Measurements from ENCODE around the gene ATP9B. TPM values are rescaled to one million over a fixed set of nuclear protein-coding genes. Genes with fewer than 3 reads are reported as not detected.

The ATP9B gene
- total RNA-seq, 2 donors from 2014 or later: 25.9 to 34.6 TPM

DNA sequence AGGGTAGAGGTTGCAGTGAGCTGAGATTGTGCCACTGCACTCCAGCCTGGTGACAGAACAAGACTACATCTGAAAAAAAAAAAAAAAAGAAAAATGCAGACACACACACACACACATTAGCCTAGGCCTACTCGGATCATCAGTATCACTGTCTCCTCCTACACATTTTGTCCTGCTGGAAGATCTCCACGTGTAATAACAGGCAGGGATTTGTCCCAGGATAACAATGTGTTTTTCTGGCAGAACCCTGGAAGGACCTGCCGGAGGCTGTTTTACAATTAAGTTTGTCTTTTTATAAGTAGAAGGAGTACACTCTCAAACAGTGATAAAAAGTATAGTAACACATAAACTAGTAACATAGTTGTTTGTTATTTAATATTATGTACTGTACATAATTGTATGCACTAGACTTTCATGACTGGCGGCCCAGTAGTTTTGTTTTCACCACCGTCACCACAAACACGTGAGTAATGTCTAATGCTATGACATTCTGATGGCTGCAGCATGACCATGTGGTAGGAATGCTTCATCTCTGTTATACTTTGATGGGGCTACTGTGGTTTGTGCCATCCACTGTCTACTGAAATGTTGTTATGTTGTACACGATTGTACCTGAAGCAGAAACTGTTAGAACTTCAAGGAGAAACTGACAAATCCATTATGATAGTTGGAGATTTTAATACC is 130.6 kb downstream of the ATP9B start:
- DNase-seq (ENCODE audit: low spot score in 2 of 2): no peak
- ATAC-seq: peak; percentile 43 to 74
- no peaks in the 10 kb centered on the region for H3K9me3 Mint-ChIP-seq
- H3K36me3 Mint-ChIP-seq: no peaks in the 10 kb centered on the region
- H3K27ac Mint-ChIP-seq: no peak overlapping the region

GRCh38 chr18:79200546-79201268 is 131.5 kb downstream of the ATP9B start:
- Mint-ChIP-seq H3K9me3 (no peaks in the 10 kb centered on the region), H3K36me3 (no peaks in the 10 kb centered on the region), H3K27ac (peak overlapping the region; percentile 21 to 34)
- DNase-seq (ENCODE audit: low spot score in 2 of 2) (no peak), ATAC-seq (peak in 1 of 2 donors; percentile 50)

- H3K27ac Mint-ChIP-seq: no peak overlapping the region
- peaks cover 0 to 8% of the 10 kb centered on the region in 2 donors for H3K36me3 Mint-ChIP-seq
- ATAC-seq (peak; percentile 95 to 97), DNase-seq (ENCODE audit: low spot score in 2 of 2) (peak in 1 of 2 donors; percentile 29)
- H3K9me3 Mint-ChIP-seq: no peaks in the 10 kb centered on the region
Measured at GRCh38 chr18:79203017-79203605, 133.9 kb downstream of the ATP9B start.

DNA sequence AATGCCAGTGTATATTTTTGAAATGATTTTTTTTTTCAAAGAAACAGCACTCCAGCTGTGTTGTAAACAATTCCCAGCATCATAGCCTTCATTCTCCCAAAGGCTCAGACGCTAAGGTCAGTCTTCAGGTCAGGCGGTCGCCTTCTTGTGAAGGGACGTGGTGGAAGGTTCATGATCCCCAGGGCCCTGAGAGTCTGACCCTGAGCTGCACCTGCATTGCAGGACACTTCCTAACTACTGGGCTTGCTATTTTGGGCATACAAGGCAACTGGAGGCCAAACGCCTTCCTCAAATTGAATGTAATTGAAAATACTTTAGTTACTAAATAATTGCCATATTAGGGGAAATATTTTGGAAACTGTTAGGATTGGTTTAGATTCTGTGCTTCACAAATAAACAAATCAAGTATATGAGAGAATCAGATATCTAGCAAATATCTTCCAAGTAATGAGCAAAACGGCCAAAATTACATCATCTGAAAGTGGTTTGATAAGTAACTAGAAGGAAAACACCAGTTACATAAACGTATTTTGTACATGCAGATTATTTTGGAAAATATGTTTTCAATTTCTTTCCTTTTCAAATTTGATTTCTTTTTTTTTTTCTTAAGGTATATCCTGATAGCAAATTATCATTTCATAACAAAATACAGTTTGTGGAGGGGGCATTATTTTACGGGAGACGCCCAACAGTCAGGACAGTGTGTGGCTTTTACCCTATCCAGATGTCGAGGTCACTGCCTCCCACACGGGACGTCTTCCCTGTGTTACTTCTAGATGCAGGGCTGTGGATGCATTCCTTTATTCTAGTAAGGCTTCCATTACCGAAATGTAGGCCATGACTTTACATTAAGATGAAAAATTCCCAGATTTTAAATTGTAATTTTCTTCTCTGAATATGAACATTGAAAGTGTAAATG is 136.0 kb downstream of the ATP9B start:
- Mint-ChIP-seq H3K9me3 (no peaks in the 10 kb centered on the region), H3K36me3 (peaks cover 0 to 8% of the 10 kb centered on the region in 2 donors), H3K27ac (no peak overlapping the region)
- DNase-seq (ENCODE audit: low spot score in 2 of 2) (no peak), ATAC-seq (no peak)

GRCh38 chr18:79206444-79206843 is 137.2 kb downstream of the ATP9B start:
- ATAC-seq: no peak
- DNase-seq (ENCODE audit: low spot score in 2 of 2): no peak
- Mint-ChIP-seq H3K36me3 (peaks cover 0 to 8% of the 10 kb centered on the region in 2 donors), H3K27ac (no peak overlapping the region), H3K9me3 (no peaks in the 10 kb centered on the region)

- ATAC-seq (no peak), DNase-seq (ENCODE audit: low spot score in 2 of 2) (no peak)
- Mint-ChIP-seq H3K9me3 (no peaks in the 10 kb centered on the region), H3K27ac (no peak overlapping the region), H3K36me3 (peaks cover 0 to 8% of the 10 kb centered on the region in 2 donors)
Measured at GRCh38 chr18:79208906-79209305, 139.7 kb downstream of the ATP9B start.

DNA sequence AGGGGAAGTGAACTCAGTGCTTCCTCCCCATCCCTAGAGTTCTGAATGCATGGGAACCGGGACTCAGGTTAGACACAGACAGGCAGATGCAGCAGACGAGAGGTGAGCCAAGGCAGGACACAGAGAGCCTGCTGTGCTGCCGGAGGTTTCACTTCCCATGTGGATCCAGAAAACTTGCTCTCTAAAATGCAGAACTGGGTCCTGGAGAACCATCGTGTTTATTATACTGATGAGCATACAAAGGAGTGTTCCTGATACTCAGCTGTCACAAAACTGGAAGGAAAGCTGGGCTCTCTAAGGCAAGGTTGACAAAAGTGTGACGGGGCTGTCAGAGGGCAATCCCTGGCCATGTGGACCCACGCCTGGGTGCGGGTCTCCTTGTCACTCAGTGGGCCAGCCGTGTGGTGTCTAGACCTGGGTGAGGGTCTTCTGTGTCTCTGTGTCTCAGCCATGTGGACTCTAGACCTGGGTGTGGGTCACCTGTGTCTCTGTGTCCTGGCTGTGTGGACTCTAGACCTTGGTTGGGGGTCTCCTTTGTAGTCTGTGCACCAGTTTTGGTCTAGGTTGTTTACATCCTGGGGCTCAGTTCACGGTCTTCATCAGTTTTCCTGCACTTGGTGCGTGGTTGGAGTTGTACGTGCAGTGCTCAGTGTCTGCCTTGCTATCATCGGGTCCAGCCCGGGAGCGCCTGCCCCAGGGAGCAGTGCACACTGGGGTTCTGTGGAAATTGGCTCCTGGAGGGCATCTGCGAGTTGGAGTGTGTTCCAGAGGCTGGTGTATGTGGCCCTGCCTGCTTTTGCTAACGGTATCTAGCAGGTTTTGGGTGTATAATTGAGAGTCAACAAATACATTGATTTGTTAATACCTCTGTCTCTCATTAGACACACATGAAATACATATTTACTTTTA is 141.1 kb downstream of the ATP9B start:
- Mint-ChIP-seq H3K9me3 (no peaks in the 10 kb centered on the region), H3K27ac (peak overlapping the region in 1 of 2 donors; percentile 37), H3K36me3 (peaks cover 0 to 8% of the 10 kb centered on the region in 2 donors)
- no peak for ATAC-seq
- DNase-seq (ENCODE audit: low spot score in 2 of 2): no peak

- Mint-ChIP-seq H3K36me3 (peaks cover 0 to 10% of the 10 kb centered on the region in 2 donors), H3K9me3 (no peaks in the 10 kb centered on the region), H3K27ac (no peak overlapping the region)
- DNase-seq (ENCODE audit: low spot score in 2 of 2) (no peak), ATAC-seq (no peak)
Measured at GRCh38 chr18:79211844-79212243, 142.7 kb downstream of the ATP9B start.

DNA sequence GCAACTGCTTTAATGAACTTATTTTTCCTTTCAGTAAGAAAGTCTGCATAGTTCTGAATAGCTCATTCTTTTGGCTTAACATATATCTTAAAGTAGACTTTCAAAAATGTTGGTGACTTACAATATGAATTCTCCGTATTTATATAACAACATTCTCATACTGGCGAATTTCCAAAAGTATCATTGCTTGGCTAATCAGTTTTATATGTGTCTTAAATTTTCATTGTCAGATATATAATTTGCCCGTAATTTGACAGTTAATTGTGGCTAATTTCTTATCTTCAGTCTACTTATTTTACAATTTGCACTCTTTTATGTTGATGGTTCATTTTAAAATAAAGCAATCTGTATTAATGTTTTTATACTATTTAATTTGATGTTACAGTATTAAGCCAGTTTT is 144.9 kb downstream of the ATP9B start:
- Mint-ChIP-seq H3K9me3 (no peaks in the 10 kb centered on the region), H3K27ac (no peak overlapping the region), H3K36me3 (peaks cover 0 to 10% of the 10 kb centered on the region in 2 donors)
- ATAC-seq: no peak
- DNase-seq (ENCODE audit: low spot score in 2 of 2): no peak

GRCh38 chr18:79216176-79216575 is 147.0 kb downstream of the ATP9B start:
- no peak for ATAC-seq
- H3K9me3 Mint-ChIP-seq: no peaks in the 10 kb centered on the region
- peaks cover 0 to 10% of the 10 kb centered on the region in 2 donors for H3K36me3 Mint-ChIP-seq

GRCh38 chr18:79217979-79218604 is 148.9 kb downstream of the ATP9B start:
- Mint-ChIP-seq H3K36me3 (peaks cover 0 to 10% of the 10 kb centered on the region in 2 donors), H3K9me3 (no peaks in the 10 kb centered on the region), H3K27ac (peak overlapping the region; percentile 12 to 15)
- DNase-seq (ENCODE audit: low spot score in 2 of 2) (no peak), ATAC-seq (no peak)

More at GRCh38 chr18:79216176-79216575, 147.0 kb downstream of the ATP9B start:
- no peak for DNase-seq (ENCODE audit: low spot score in 2 of 2)
- no peak overlapping the region for H3K27ac Mint-ChIP-seq

DNA sequence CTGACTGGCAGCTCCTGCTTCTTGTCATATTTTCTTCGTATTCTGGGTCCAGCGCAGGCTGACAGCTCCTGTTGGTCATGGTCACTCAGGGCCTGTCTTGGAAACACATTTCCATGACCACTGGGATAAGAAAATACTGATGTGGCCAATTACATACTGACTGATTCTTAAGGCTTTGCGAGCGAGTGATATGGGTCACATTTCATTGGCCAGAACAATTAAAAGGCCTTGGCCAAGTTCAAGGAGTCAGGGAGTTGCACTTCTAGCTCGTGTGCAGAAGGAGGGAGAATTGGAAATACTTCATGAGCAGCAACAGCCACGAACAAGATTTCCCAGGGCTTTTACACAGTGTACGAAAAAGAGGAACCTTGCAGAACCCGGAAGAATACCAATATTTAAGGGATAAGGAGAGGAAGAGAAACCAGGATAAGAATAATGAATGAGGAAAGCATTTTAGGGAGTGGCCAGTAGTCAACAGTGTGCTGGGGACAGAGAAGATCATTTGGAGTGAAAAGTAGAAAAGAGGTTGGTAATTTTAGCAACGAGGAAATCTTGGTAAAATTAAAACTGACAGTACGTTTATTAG is 149.5 kb downstream of the ATP9B start:
- Mint-ChIP-seq H3K9me3 (no peaks in the 10 kb centered on the region), H3K36me3 (peaks cover 0 to 10% of the 10 kb centered on the region in 2 donors)
- no peak for DNase-seq (ENCODE audit: low spot score in 2 of 2)

GRCh38 chr18:79221136-79221535 is 151.9 kb downstream of the ATP9B start:
- DNase-seq (ENCODE audit: low spot score in 2 of 2) (no peak), ATAC-seq (no peak)
- Mint-ChIP-seq H3K9me3 (no peaks in the 10 kb centered on the region), H3K36me3 (peaks cover 0 to 14% of the 10 kb centered on the region in 2 donors), H3K27ac (no peak overlapping the region)

More for the DNA sequence above, 149.5 kb downstream of the ATP9B start:
- ATAC-seq: no peak
- H3K27ac Mint-ChIP-seq: peak overlapping the region; percentile 12 to 15

GRCh38 chr18:79222790-79223189 is 153.6 kb downstream of the ATP9B start:
- no peaks in the 10 kb centered on the region for H3K9me3 Mint-ChIP-seq
- no peak overlapping the region for H3K27ac Mint-ChIP-seq
- H3K36me3 Mint-ChIP-seq: peaks cover 0 to 13% of the 10 kb centered on the region in 2 donors
- DNase-seq (ENCODE audit: low spot score in 2 of 2) (no peak), ATAC-seq (no peak)

DNA sequence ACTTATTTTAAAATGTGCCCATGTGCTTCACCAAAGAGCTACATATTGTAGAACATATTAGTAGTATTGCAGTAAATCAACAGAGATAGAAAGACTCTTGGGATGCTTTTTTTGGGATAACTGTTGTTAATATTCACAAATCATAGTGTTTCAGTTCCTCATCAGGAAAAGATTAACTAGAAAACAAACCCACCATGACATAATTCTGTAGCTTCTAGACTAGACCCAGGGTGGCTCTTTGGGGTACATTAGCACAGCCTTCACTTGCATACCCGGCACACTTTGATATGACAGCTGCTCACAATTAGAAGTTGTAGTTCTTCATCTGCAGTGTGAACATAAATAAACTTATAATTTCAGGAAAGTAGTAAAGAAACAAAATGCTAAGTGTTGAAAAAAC is 154.2 kb downstream of the ATP9B start:
- Mint-ChIP-seq H3K9me3 (no peaks in the 10 kb centered on the region), H3K27ac (no peak overlapping the region), H3K36me3 (peaks cover 0 to 11% of the 10 kb centered on the region in 2 donors)
- ATAC-seq (no peak), DNase-seq (ENCODE audit: low spot score in 2 of 2) (no peak)

Data from activated naive CD4-positive, alpha-beta T cell treated with anti-CD3 and anti-CD28 coated beads, Interleukin-2, amount 50 U/mL, for 72 hours (primary cell).